Adipocyte (in vitro differentiated cells): ENCODE data around the gene CNTF.

ENCODE experiments used
- DNase-seq: peaks from one replicate; pipeline ENCODE4 v3.0.0-alpha.2; 2015; ENCODE audit warnings: low read depth
- H3K27me3 ChIP-seq: replicated peaks from 2 replicates; pipeline ENCODE4 v1.7.0; 2013; ENCODE audit warnings: mild to moderate bottlenecking, low read length, moderate library complexity; ENCODE audit not compliant: control insufficient read depth, insufficient read depth
- H3K36me3 ChIP-seq: 2 replicates; pipeline ENCODE4 v1.7.0; 2013; ENCODE audit warnings: low read length, mild to moderate bottlenecking, moderate library complexity; ENCODE audit not compliant: control insufficient read depth, insufficient read depth, severe bottlenecking
- H3K4me1 ChIP-seq: 2 replicates; pipeline ENCODE4 v1.7.0; 2013; ENCODE audit warnings: mild to moderate bottlenecking, low read length, moderate library complexity; ENCODE audit not compliant: control insufficient read depth, insufficient read depth
- H3K4me3 ChIP-seq: 2 replicates; pipeline ENCODE4 v1.7.0; 2013; ENCODE audit warnings: mild to moderate bottlenecking, low read length, moderate library complexity
- H3K9ac ChIP-seq: 2 replicates; pipeline ENCODE4 v1.7.0; 2013; ENCODE audit warnings: mild to moderate bottlenecking, low read length, moderate library complexity
- H3K9me3 ChIP-seq: 2 replicates; pipeline ENCODE4 v1.7.0; 2013; ENCODE audit warnings: mild to moderate bottlenecking, low read length, moderate library complexity; ENCODE audit not compliant: control insufficient read depth

The CNTF gene

GRCh38 chr11:58580311-58580710, 42.2 kb upstream of the CNTF start:
- Histone ChIP-seq H3K4me1 (peaks cover 61% of the 10 kb centered on the region), H3K27me3 (no peaks in the 10 kb centered on the region), H3K9me3 (no peaks in the 10 kb centered on the region), H3K4me3 (peak overlapping the region; percentile 84), H3K9ac (peak overlapping the region; percentile 98), H3K36me3 (peaks cover 4% of the 10 kb centered on the region)
- no peak for DNase-seq

GRCh38 chr11:58582437-58582836, 40.0 kb upstream of the CNTF start:
- Histone ChIP-seq H3K4me1 (peaks cover 40% of the 10 kb centered on the region), H3K9me3 (no peaks in the 10 kb centered on the region), H3K36me3 (peaks cover 13% of the 10 kb centered on the region), H3K4me3 (no peak overlapping the region), H3K9ac (no peak overlapping the region), H3K27me3 (no peaks in the 10 kb centered on the region)
- DNase-seq, result no peak

GRCh38 chr11:58586998-58587397, 35.5 kb upstream of the CNTF start:
- no peaks in the 10 kb centered on the region for H3K27me3 ChIP-seq
- no peak overlapping the region for H3K9ac ChIP-seq
- H3K9me3 ChIP-seq, result no peaks in the 10 kb centered on the region
- no peak for DNase-seq
- peaks cover 25% of the 10 kb centered on the region for H3K4me1 ChIP-seq
- H3K4me3 ChIP-seq, result no peak overlapping the region
- H3K36me3 ChIP-seq, result peaks cover 30% of the 10 kb centered on the region

GRCh38 chr11:58591659-58592058, 30.8 kb upstream of the CNTF start:
- Histone ChIP-seq H3K4me1 (no peaks in the 10 kb centered on the region), H3K9ac (no peak overlapping the region), H3K27me3 (no peaks in the 10 kb centered on the region), H3K9me3 (no peaks in the 10 kb centered on the region), H3K4me3 (no peak overlapping the region), H3K36me3 (peaks cover 27% of the 10 kb centered on the region)
- DNase-seq, result no peak

GRCh38 chr11:58592760-58593472, 29.5 kb upstream of the CNTF start:
- Histone ChIP-seq H3K4me3 (no peak overlapping the region), H3K36me3 (peaks cover 27% of the 10 kb centered on the region), H3K4me1 (no peaks in the 10 kb centered on the region)

GRCh38 chr11:58594826-58595225, 27.6 kb upstream of the CNTF start:
- DNase-seq, result no peak
- peaks cover 17% of the 10 kb centered on the region for H3K36me3 ChIP-seq

More at GRCh38 chr11:58592760-58593472, 29.5 kb upstream of the CNTF start:
- Histone ChIP-seq H3K9ac (no peak overlapping the region), H3K27me3 (no peaks in the 10 kb centered on the region), H3K9me3 (no peaks in the 10 kb centered on the region)
- DNase-seq, result no peak

GRCh38 chr11:58596621-58597020, 25.8 kb upstream of the CNTF start:
- Histone ChIP-seq H3K9ac (no peak overlapping the region), H3K36me3 (peaks cover 12% of the 10 kb centered on the region)

More at GRCh38 chr11:58594826-58595225, 27.6 kb upstream of the CNTF start:
- H3K4me3 ChIP-seq, result no peak overlapping the region
- H3K27me3 ChIP-seq, result no peaks in the 10 kb centered on the region
- H3K9ac ChIP-seq, result no peak overlapping the region
- no peaks in the 10 kb centered on the region for H3K4me1 ChIP-seq
- no peaks in the 10 kb centered on the region for H3K9me3 ChIP-seq

GRCh38 chr11:58597486-58598144, 24.9 kb upstream of the CNTF start:
- Histone ChIP-seq H3K4me1 (no peaks in the 10 kb centered on the region), H3K9me3 (no peaks in the 10 kb centered on the region), H3K36me3 (peaks cover 8% of the 10 kb centered on the region), H3K27me3 (no peaks in the 10 kb centered on the region), H3K4me3 (no peak overlapping the region), H3K9ac (no peak overlapping the region)
- no peak for DNase-seq

More at GRCh38 chr11:58596621-58597020, 25.8 kb upstream of the CNTF start:
- H3K27me3 ChIP-seq, result no peaks in the 10 kb centered on the region
- no peaks in the 10 kb centered on the region for H3K9me3 ChIP-seq
- H3K4me3 ChIP-seq, result no peak overlapping the region
- no peak for DNase-seq
- no peaks in the 10 kb centered on the region for H3K4me1 ChIP-seq

- no peak overlapping the region for H3K9ac ChIP-seq
- H3K27me3 ChIP-seq, result no peaks in the 10 kb centered on the region
- H3K36me3 ChIP-seq, result no peaks in the 10 kb centered on the region
- no peaks in the 10 kb centered on the region for H3K4me1 ChIP-seq
- H3K4me3 ChIP-seq, result no peak overlapping the region
- H3K9me3 ChIP-seq, result no peaks in the 10 kb centered on the region
- DNase-seq, result no peak
These were observed 22.0 kb upstream of the CNTF start for GRCh38 chr11:58600510-58600909.

GRCh38 chr11:58606930-58607714, 15.3 kb upstream of the CNTF start:
- no peaks in the 10 kb centered on the region for H3K9me3 ChIP-seq
- no peak for DNase-seq
- no peak overlapping the region for H3K9ac ChIP-seq
- no peaks in the 10 kb centered on the region for H3K27me3 ChIP-seq
- H3K4me1 ChIP-seq, result peaks cover 4% of the 10 kb centered on the region
- no peak overlapping the region for H3K4me3 ChIP-seq
- H3K36me3 ChIP-seq, result peaks cover 25% of the 10 kb centered on the region

GRCh38 chr11:58608331-58608730, 14.1 kb upstream of the CNTF start:
- no peaks in the 10 kb centered on the region for H3K27me3 ChIP-seq
- H3K4me3 ChIP-seq, result no peak overlapping the region
- no peaks in the 10 kb centered on the region for H3K9me3 ChIP-seq
- DNase-seq, result no peak
- peaks cover 37% of the 10 kb centered on the region for H3K36me3 ChIP-seq
- H3K4me1 ChIP-seq, result peaks cover 4% of the 10 kb centered on the region
- H3K9ac ChIP-seq, result no peak overlapping the region
